VCaP (cell line): ENCODE measurements around the gene NAPB.
"Not testable (repeated sequence)": the region's sequence is repeated elsewhere in the genome, so short reads cannot be mapped to it uniquely, and the experiment has no call there.

Experiments
- H3K27ac ChIP-seq: fragments of 450-650 bp; 2 replicates; pipeline ENCODE4 v1.5.1; 2017
- CTCF ChIP-seq: fragments of 450-650 bp; conservative IDR thresholded peaks from 2 replicates; pipeline ENCODE4 v1.5.1; 2017; ENCODE audit warnings: mild to moderate bottlenecking, moderate library complexity

The NAPB gene

DNA sequence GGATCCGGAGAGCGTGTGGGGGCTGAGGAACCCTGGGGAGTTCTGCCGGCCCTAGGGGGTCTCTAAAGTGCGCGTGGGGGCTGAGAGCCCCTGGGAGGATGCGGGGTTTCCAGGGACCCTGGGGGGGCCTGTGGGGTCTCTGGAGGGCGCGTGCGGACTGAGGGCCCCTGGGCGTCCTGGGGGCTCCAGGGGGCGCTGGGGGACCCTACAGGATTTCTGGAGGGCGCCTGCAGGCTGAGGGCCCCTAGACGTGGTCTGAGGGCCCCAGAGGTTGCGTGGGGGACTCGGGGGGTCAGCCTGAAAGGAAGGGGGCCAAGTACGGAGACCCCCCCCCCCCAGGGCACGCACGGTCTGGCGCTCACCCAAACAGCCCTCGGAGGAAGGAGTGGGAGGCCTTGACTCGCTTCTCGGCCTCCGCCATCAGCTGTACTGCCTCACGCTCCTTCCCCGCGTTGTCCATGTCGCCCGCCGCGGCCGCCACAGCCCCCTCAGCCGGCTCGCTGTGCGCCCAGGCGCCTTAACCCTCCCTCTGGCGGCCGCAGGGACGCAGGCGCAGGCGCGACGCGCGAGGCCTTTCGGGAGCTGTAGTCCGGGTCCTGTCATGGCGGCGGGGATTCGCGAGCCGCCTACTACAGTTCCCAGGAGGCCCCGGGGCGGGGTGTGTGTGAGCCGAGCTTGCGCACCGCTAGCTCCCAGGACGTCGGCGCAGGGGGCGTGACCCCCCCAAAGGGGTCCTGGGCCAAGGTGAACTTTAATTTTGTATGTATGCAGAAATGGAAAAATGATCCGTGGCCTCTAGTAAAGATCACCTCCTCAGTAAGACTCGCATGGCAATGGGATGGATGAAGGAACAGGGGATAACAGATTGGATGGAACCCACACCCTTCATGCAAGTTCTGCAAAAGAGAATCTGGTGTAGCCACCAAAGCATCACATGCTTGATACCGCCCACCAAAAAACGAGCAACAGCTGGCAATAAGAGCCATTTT is at the start of gene NAPB:
NAPB (minus strand) TSS at position 546 of the 989 bp plus-strand sequence; CDS start at position 460, 86 bp downstream.
- H3K27ac ChIP-seq, result peak within 1 kb of the TSS; percentile 88
- TF ChIP-seq CTCF, result peak; percentile 24; the same call in 1 of the 2 replicates

DNA sequence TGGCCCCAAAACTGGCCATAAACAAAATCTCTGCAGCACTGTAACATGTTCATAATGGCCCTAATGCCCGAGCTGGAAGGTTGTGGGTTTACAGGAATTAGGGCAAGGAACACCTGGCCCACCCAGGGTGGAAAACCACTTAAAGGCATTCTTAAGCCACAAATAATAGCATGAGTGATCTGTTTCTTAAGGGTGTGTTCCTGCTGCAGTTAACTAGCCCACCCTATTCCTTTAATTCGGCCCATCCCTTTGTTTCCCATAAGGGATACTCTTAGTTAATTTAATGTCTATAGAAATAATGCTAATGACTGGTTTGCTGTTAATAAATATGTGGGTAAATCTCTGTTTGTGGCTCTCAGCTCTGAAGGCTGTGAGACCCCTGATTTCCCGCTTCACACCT is 45.7 kb upstream of the NAPB start:
- not testable (repeated sequence) for H3K27ac ChIP-seq

DNA sequence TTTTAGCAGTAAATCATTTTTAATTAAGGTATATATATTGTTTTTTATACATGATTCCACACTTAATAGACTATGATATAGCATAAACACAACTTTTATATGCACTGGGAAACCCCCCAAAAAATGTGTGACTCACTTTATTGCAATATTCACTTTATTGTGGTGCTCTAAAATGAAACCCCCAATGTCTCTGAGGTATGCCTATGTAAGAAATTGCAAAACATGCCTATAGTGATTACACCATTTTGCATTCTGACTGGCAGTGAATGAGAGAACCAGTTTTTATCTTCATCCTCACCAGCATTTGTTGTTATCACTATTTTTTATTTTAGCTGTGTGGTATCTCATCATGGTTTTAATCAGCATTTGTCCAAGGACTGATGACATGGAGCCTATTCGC is 39.9 kb upstream of the NAPB start:
- no peak overlapping the region for H3K27ac ChIP-seq
- TF ChIP-seq CTCF, result no peak

GRCh38 chr20:23459461-23460150 is 38.3 kb upstream of the NAPB start:
- H3K27ac ChIP-seq, result no peak overlapping the region
- no peak for TF ChIP-seq CTCF

- H3K27ac ChIP-seq, result no peak overlapping the region
- TF ChIP-seq CTCF, result no peak
These were observed 35.6 kb upstream of the NAPB start for GRCh38 chr20:23456873-23457272.

GRCh38 chr20:23456409-23456808 is 35.1 kb upstream of the NAPB start:
- no peak overlapping the region for H3K27ac ChIP-seq
- TF ChIP-seq CTCF, result no peak

DNA sequence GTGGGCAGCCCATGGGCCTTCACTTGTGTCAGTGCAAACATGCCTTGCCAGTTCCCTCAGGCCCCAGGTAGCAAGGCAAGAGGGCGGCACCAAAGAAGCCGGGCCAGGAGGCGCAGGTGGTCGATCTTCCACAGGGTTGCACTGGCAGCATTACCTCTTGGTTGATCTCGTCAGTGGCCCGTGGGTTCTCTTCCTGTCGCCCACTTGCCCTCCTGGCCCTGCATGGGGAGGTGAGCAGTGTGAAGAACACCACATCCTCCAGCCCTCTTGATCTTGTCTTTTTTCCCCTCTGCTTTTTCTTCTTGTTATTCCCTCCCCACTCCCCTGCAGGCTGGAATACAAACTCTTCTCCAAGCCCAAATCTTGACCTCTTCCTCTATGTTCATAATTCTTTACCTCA is 34.4 kb upstream of the NAPB start:
- TF ChIP-seq CTCF, result no peak

GRCh38 chr20:23454816-23455215 is 33.5 kb upstream of the NAPB start:
- no peak for TF ChIP-seq CTCF

More for the DNA sequence above, 34.4 kb upstream of the NAPB start:
- H3K27ac ChIP-seq, result no peak overlapping the region

More at GRCh38 chr20:23454816-23455215, 33.5 kb upstream of the NAPB start:
- H3K27ac ChIP-seq, result no peak overlapping the region
